CD4-positive, alpha-beta memory T cell (primary cell): ENCODE results near the gene TM4SF20. TPM values are rescaled to one million over a fixed set of nuclear protein-coding genes. Genes with fewer than 3 reads are reported as not detected.
A peak's percentile ranks its signal among the peaks of the same experiment; 100 is the strongest.
"Not testable (repeated sequence)": the region's sequence is repeated elsewhere in the genome, so short reads cannot be mapped to it uniquely, and the experiment has no call there.

Source experiments
- CTCF ChIA-PET: fragments of 350-600 bp; sonication (Branson Sonifier 250); formaldehyde crosslinking; loops from one replicate; lab custom pipeline; 2021; ENCODE audit warnings: inconsistent platforms; ENCODE audit not compliant: partially characterized antibody; lab: Charles Lee
- POLR2A ChIA-PET: fragments of 350-600 bp; sonication (Branson Sonifier 250); formaldehyde crosslinking; loops from one replicate; lab custom pipeline; 2021; ENCODE audit not compliant: partially characterized antibody; lab: Charles Lee
- DNase-seq, 5 donors: peaks; one replicate each; pipeline versions ENCODE4 v3.0.0 to v3.0.0-alpha.2; 2020 to 2022; ENCODE audit warnings: mixed read lengths in 1 of 5
- H3K27ac ChIP-seq: one replicate; pipeline ENCODE4 v1.7.0; 2013; ENCODE audit warnings: low read depth, low read length
- H3K27me3 ChIP-seq: 2 replicates; pipeline ENCODE4 v1.7.0; 2013; ENCODE audit warnings: mild to moderate bottlenecking, low read length, moderate library complexity; ENCODE audit not compliant: insufficient read depth
- H3K36me3 ChIP-seq: 2 replicates; pipeline ENCODE4 v1.7.0; 2013; ENCODE audit warnings: mild to moderate bottlenecking, low read length, moderate library complexity; ENCODE audit not compliant: insufficient read depth
- H3K4me1 ChIP-seq: 2 replicates; pipeline ENCODE4 v1.7.0; 2013; ENCODE audit warnings: mild to moderate bottlenecking, low read length, moderate library complexity; ENCODE audit not compliant: insufficient read depth
- H3K4me3 ChIP-seq, 2 donors: one replicate each; pipeline ENCODE4 v1.7.0; 2013; ENCODE audit warnings: low read length in 2 of 2, mild to moderate bottlenecking in 1 of 2
- H3K9me3 ChIP-seq, 2 donors: one replicate each; pipeline ENCODE4 v1.7.0; 2013; ENCODE audit warnings: low read length in 2 of 2, control low read depth in 1 of 2; ENCODE audit not compliant: control insufficient read depth in 1 of 2
- H3K27ac Mint-ChIP-seq, 7 donors: one replicate each; pipeline ENCODE4 v1.8.0; 2020 to 2021; ENCODE audit warnings: mixed read lengths in 7 of 7, mild to moderate bottlenecking in 6 of 7, inconsistent platforms in 3 of 7, moderate library complexity in 3 of 7
- H3K27me3 Mint-ChIP-seq, 2 donors: one replicate each; pipeline ENCODE4 v1.8.0; 2020 to 2021; ENCODE audit warnings: mixed read lengths in 2 of 2
- H3K36me3 Mint-ChIP-seq, 2 donors: one replicate each; pipeline ENCODE4 v1.8.0; 2020 to 2021; ENCODE audit warnings: mixed read lengths in 2 of 2, inconsistent platforms in 1 of 2, mild to moderate bottlenecking in 1 of 2
- H3K4me1 Mint-ChIP-seq, 4 donors: one replicate each; pipeline ENCODE4 v1.8.0; 2020 to 2021; ENCODE audit warnings: mixed read lengths in 4 of 4, mild to moderate bottlenecking in 1 of 4
- H3K4me3 Mint-ChIP-seq, 8 donors: one replicate each; pipeline ENCODE4 v1.8.0; 2020 to 2021; ENCODE audit warnings: mixed read lengths in 8 of 8, mild to moderate bottlenecking in 7 of 8, moderate library complexity in 6 of 8, inconsistent platforms in 3 of 8
- H3K9me3 Mint-ChIP-seq, 8 donors: one replicate each; pipeline ENCODE4 v1.8.0; 2020 to 2021; ENCODE audit warnings: mixed read lengths in 8 of 8, mild to moderate bottlenecking in 5 of 8, inconsistent platforms in 3 of 8, moderate library complexity in 1 of 8
- intact Hi-C: fragments of 100-400 bp; cut with micrococcal nuclease; formaldehyde crosslinking; loops from one replicate; pipeline ENCODE4 v1.15.1; 2023
- polyA plus RNA-seq, 2 donors: library from polyadenylated mRNA; unstranded; fragments of 300-500 nt; fragmentation: Illumina TruSeq; gene quantifications; one replicate each; pipeline ENCODE4 v1.2.3, GENCODE V29; 2021
- total RNA-seq, 2 experiments: library from RNA; stranded (reverse); gene quantifications; one replicate each; pipeline ENCODE4 v1.2.3, GENCODE V29; 2021

The TM4SF20 gene
- total and polyA plus RNA-seq, 4 experiments from 2014 or later, result not detected

GRCh38 chr2:227365833-227366232 lies 13.3 kb downstream of the TM4SF20 start:
- Histone ChIP-seq H3K27ac (no peak overlapping the region), H3K4me3 (no peak overlapping the region), H3K27me3 (no peaks in the 10 kb centered on the region), H3K4me1 (no peaks in the 10 kb centered on the region), H3K36me3 (no peaks in the 10 kb centered on the region), H3K9me3 (no peaks in the 10 kb centered on the region)
- intact Hi-C loops, result no loop called here
- Mint-ChIP-seq H3K36me3 (peaks cover 3 to 5% of the 10 kb centered on the region in 2 donors), H3K4me1 (no peaks in the 10 kb centered on the region), H3K27ac (no peak overlapping the region), H3K4me3 (no peak overlapping the region), H3K9me3 (no peaks in the 10 kb centered on the region), H3K27me3 (peaks cover 0 to 1% of the 10 kb centered on the region in 2 donors)
- POLR2A ChIA-PET, result no interaction called here
- CTCF ChIA-PET, result no interaction called here
- no peak for DNase-seq

- H3K4me3 Mint-ChIP-seq, H3K4me3 ChIP-seq, H3K36me3 ChIP-seq, H3K27ac ChIP-seq, H3K27me3 Mint-ChIP-seq, H3K4me1 Mint-ChIP-seq, DNase-seq, H3K4me1 ChIP-seq, H3K9me3 ChIP-seq, H3K9me3 Mint-ChIP-seq, H3K27me3 ChIP-seq, POLR2A ChIA-PET, CTCF ChIA-PET: not testable (repeated sequence)
- peaks cover 7 to 16% of the 10 kb centered on the region in 2 donors for H3K36me3 Mint-ChIP-seq
- H3K27ac Mint-ChIP-seq, result peak overlapping the region in 1 of 7 donors; percentile 13
- intact Hi-C loops, result loop anchor here (5.0 kb wide), 1 partner anchor 403 kb away; no protein-coding TSS in a partner anchor
Observed at GRCh38 chr2:227364585-227365263, 14.4 kb downstream of the TM4SF20 start.

- ChIA-PET CTCF (no interaction called here), POLR2A (no interaction called here)
- Mint-ChIP-seq H3K4me1 (no peaks in the 10 kb centered on the region), H3K36me3 (peaks cover 16 to 26% of the 10 kb centered on the region in 2 donors), H3K27me3 (no peaks in the 10 kb centered on the region), H3K27ac (no peak overlapping the region), H3K4me3 (no peak overlapping the region), H3K9me3 (no peaks in the 10 kb centered on the region)
- Histone ChIP-seq H3K9me3 (no peaks in the 10 kb centered on the region), H3K4me3 (no peak overlapping the region), H3K27ac (no peak overlapping the region), H3K4me1 (no peaks in the 10 kb centered on the region), H3K36me3 (peaks cover 7% of the 10 kb centered on the region), H3K27me3 (no peaks in the 10 kb centered on the region)
- DNase-seq, result peak in 1 of 5 donors; percentile 6
- intact Hi-C loops, result loop anchor here (5.0 kb wide), 1 partner anchor 404 kb away; no protein-coding TSS in a partner anchor
Observed at GRCh38 chr2:227363756-227364155, 15.3 kb downstream of the TM4SF20 start.

GRCh38 chr2:227360351-227360750 lies 18.8 kb downstream of the TM4SF20 start:
- Histone ChIP-seq H3K4me1 (no peaks in the 10 kb centered on the region), H3K27ac (no peak overlapping the region), H3K4me3 (no peak overlapping the region), H3K36me3 (peaks cover 21% of the 10 kb centered on the region), H3K27me3 (no peaks in the 10 kb centered on the region), H3K9me3 (no peaks in the 10 kb centered on the region)
- no peaks in the 10 kb centered on the region for H3K27me3 Mint-ChIP-seq
- H3K4me3 Mint-ChIP-seq, result no peak overlapping the region
- no peaks in the 10 kb centered on the region for H3K4me1 Mint-ChIP-seq
- intact Hi-C loops, result loop anchor here (5.0 kb wide), 1 partner anchor 407 kb away; no protein-coding TSS in a partner anchor
- no peaks in the 10 kb centered on the region for H3K9me3 Mint-ChIP-seq
- CTCF ChIA-PET, result interaction anchor here (1.1 kb wide), 1 partner anchor 120 kb away, joined by 3 read pairs; no protein-coding TSS in a partner anchor
- H3K27ac Mint-ChIP-seq, result peak overlapping the region in 1 of 7 donors; percentile 45
- POLR2A ChIA-PET, result no interaction called here
- H3K36me3 Mint-ChIP-seq, result peaks cover 32 to 52% of the 10 kb centered on the region in 2 donors
- no peak for DNase-seq

GRCh38 chr2:227351639-227352038 lies 27.5 kb downstream of the TM4SF20 start:
- no peak overlapping the region for H3K4me3 ChIP-seq
- Mint-ChIP-seq H3K36me3 (peaks cover 18 to 40% of the 10 kb centered on the region in 2 donors), H3K4me1 (peaks cover 0 to 4% (median 0%) of the 10 kb centered on the region in 4 donors), H3K4me3 (no peak overlapping the region), H3K9me3 (no peaks in the 10 kb centered on the region), H3K27me3 (no peaks in the 10 kb centered on the region), H3K27ac (peak overlapping the region in 4 of 7 donors; percentile 2 to 76 (median 26))
- intact Hi-C loops, result no loop called here
- ChIA-PET POLR2A (no interaction called here), CTCF (no interaction called here)
- no peak for DNase-seq
- no peaks in the 10 kb centered on the region for H3K9me3 ChIP-seq
- H3K36me3 ChIP-seq, result peaks cover 17% of the 10 kb centered on the region
- no peaks in the 10 kb centered on the region for H3K4me1 ChIP-seq
- no peak overlapping the region for H3K27ac ChIP-seq
- no peaks in the 10 kb centered on the region for H3K27me3 ChIP-seq

GRCh38 chr2:227349989-227350612 lies 29.0 kb downstream of the TM4SF20 start:
- Mint-ChIP-seq H3K4me1 (peaks cover 0 to 4% (median 0%) of the 10 kb centered on the region in 4 donors), H3K27ac (no peak overlapping the region), H3K4me3 (no peak overlapping the region), H3K27me3 (no peaks in the 10 kb centered on the region), H3K36me3 (peaks cover 18 to 40% of the 10 kb centered on the region in 2 donors), H3K9me3 (no peaks in the 10 kb centered on the region)
- no peak for DNase-seq
- CTCF ChIA-PET, result no interaction called here
- Histone ChIP-seq H3K4me3 (no peak overlapping the region), H3K9me3 (no peaks in the 10 kb centered on the region), H3K27ac (no peak overlapping the region), H3K36me3 (peaks cover 6% of the 10 kb centered on the region), H3K4me1 (no peaks in the 10 kb centered on the region), H3K27me3 (no peaks in the 10 kb centered on the region)
- intact Hi-C loops, result no loop called here
- POLR2A ChIA-PET, result interaction anchor here (0.6 to 2.5 kb wide), 2 partner anchors 25 to 39 kb away, joined by 3 to 7 read pairs; partner anchors contain the start of gene MFF

- ChIA-PET POLR2A (interaction anchor here (2.5 kb wide), 1 partner anchor 23 kb away, joined by 7 read pairs; the partner anchor contains the start of gene MFF), CTCF (interaction anchor here (0.7 kb wide), 1 partner anchor 110 kb away, joined by 3 read pairs; no protein-coding TSS in a partner anchor)
- no peak for DNase-seq
- H3K27me3 Mint-ChIP-seq, result no peaks in the 10 kb centered on the region
- H3K4me1 ChIP-seq, result no peaks in the 10 kb centered on the region
- no peaks in the 10 kb centered on the region for H3K9me3 ChIP-seq
- H3K27ac Mint-ChIP-seq, result peak overlapping the region in 1 of 7 donors; percentile 45
- H3K4me3 Mint-ChIP-seq, result no peak overlapping the region
- H3K36me3 Mint-ChIP-seq, result peaks cover 14 to 40% of the 10 kb centered on the region in 2 donors
- H3K9me3 Mint-ChIP-seq, result no peaks in the 10 kb centered on the region
- H3K4me3 ChIP-seq, result no peak overlapping the region
- intact Hi-C loops, result no loop called here
- H3K36me3 ChIP-seq, result peaks cover 6% of the 10 kb centered on the region
- H3K4me1 Mint-ChIP-seq, result peaks cover 0 to 4% (median 0%) of the 10 kb centered on the region in 4 donors
- H3K27me3 ChIP-seq, result no peaks in the 10 kb centered on the region
- H3K27ac ChIP-seq, result no peak overlapping the region
Observed at GRCh38 chr2:227348324-227348723, 30.8 kb downstream of the TM4SF20 start.
